ENCODE results near the gene CFAP298.
A peak's percentile ranks its signal among the peaks of the same experiment; 100 is the strongest.
"Not testable (repeated sequence)": the region's sequence is repeated elsewhere in the genome, so short reads cannot be mapped to it uniquely, and the experiment has no call there.

CFAP298 gene, protein sequence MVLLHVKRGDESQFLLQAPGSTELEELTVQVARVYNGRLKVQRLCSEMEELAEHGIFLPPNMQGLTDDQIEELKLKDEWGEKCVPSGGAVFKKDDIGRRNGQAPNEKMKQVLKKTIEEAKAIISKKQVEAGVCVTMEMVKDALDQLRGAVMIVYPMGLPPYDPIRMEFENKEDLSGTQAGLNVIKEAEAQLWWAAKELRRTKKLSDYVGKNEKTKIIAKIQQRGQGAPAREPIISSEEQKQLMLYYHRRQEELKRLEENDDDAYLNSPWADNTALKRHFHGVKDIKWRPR

DNA sequence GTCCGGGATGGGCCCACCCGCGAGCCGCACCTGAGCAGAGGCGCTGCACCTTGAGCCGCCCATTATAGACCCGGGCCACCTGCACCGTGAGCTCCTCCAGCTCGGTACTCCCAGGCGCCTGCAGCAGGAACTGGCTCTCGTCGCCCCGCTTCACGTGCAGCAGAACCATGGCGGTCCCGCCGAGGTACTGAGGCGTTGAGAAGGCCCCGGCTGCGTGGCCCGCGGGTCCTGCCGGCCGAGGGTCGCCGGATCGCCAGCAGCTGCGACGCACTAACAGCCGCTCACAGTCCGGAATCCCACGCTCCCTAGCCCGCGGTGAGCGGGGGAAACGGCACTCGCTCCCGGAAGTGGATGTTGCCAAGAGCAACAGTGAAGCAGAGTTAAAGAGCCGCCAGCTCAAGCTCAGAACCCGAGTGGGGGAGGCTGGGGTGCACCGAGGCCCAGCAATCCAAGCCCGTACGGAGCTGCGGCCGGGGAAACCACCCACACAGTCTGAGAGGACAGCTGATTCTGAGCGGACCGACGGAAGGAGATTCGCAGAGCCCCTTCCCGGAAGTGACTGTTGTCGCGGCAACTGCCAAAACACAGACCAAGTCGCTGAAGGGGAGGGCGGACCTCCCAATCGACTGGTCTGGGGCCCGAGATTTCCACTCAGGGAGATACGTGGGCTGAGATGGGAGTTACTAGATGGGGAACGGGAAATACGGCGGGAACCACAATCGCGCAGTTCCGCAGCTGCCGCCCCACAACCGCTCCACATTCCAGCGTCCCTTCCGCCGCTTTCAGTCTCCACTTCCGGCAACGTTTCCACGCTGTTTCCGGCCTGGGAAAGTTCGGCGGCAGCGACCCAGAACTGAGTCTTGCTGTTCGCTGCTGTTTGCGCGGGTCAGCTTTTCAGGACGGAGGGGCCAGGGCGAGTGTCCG, at the start of gene CFAP298:
TSS of gene CFAP298 (minus strand) at position 303 of the 924 bp plus-strand sequence. CDS start at position 169, 134 bp downstream.
- peak; percentile 88 for DNase-seq (ENCODE audit: low spot score)

DNA sequence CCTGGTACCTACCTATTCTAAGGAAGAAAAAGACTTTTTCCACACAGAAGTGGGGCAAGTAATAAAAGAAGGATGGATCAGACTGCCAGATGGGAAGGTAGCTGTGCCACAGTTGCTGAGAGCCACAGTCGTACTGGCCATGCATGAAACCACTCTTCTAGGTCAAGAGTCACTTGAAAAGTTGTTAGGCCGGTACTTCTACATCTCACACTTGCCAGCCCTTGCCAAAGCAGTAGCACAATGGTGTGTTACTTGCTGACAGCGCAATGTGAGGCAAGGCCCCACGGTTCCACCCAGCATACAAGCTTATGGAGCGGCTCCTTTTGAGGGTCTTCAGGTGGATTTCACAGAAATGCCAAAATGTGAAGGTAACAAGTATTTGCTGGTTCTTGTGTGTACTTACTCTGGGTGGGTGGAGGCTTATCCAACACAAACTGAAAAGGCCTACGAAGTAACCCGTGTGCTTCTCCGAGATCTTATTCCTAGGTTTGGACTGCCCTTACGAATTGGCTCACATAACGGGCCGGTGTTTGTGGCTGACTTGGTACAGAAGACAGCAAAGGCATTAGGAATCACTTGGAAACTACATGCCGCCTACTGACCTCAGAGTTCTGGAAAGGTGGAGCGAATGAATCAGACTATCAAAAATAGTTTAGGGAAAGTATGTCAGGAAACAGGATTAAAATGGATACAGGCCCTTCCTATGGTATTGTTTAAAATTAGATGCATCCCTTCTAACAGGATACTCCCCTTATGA, 49.0 kb upstream of the CFAP298 start:
- not testable (repeated sequence) for DNase-seq (ENCODE audit: low spot score)

DNA sequence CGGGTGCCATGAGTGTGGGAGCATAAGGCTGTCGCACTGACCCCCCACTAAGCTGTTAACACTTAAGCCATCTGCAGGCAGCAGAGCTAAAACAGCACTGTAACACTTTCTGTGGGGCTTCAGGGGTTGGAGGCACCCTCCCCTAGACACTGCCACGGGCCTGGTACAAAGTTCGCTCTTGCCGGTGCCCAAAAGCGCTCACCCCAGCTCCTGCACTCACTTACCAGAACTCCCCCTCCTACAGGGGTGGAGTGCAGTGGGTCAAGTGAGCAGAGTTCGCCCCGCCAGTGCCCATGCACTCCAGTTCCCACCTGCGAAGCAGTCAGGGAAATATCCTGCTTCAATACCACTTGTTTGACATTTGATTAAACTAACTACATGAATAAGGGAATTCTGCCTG, 46.3 kb upstream of the CFAP298 start:
- DNase-seq (ENCODE audit: low spot score), result no peak

DNA sequence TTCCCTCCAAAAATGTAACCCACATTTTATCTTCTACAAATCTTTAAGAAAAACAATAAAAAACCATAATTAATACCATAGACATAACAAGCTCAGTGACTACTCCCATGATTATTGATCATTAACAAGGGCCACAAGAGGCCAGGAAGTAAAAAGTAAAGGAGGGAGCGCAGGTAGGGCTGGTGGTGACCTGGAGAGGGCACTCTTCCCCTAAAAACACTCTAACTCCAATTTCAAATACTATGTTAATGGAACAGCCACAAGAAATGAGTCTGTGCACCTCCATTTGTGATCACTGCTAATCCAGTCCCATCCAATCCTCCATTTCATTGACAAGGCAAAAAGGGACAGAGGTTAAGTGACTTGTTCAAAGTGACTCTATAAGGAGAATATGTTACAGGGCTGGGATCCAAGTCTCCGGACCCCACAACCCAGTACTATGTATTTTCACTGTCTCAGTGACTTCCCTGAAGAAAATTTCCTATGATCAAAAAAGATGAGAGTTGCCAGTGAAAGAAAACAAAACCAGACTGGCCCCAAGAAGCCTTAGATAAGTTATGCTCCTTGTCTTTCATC, 41.2 kb upstream of the CFAP298 start:
- DNase-seq (ENCODE audit: low spot score), result peak; percentile 18

DNA sequence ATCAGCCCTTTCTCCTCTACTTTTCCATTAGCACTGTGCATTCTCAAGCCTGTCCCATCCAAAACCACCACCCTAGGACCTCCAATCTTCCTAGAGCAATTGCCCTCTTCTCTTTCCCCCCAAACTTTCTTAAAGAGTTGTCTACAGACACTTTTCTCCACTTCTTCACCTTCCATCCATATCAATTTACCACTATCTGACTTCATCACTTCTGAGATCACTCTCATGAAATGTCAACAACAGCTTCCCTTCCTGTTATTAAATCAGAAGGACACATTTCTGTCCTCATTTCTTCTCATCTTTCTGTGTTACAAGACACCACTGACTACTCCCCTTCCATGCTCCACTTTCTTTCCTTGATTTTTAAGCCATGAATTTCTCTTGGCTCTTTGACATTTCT, 36.0 kb upstream of the CFAP298 start:
- no peak for DNase-seq (ENCODE audit: low spot score)

DNA sequence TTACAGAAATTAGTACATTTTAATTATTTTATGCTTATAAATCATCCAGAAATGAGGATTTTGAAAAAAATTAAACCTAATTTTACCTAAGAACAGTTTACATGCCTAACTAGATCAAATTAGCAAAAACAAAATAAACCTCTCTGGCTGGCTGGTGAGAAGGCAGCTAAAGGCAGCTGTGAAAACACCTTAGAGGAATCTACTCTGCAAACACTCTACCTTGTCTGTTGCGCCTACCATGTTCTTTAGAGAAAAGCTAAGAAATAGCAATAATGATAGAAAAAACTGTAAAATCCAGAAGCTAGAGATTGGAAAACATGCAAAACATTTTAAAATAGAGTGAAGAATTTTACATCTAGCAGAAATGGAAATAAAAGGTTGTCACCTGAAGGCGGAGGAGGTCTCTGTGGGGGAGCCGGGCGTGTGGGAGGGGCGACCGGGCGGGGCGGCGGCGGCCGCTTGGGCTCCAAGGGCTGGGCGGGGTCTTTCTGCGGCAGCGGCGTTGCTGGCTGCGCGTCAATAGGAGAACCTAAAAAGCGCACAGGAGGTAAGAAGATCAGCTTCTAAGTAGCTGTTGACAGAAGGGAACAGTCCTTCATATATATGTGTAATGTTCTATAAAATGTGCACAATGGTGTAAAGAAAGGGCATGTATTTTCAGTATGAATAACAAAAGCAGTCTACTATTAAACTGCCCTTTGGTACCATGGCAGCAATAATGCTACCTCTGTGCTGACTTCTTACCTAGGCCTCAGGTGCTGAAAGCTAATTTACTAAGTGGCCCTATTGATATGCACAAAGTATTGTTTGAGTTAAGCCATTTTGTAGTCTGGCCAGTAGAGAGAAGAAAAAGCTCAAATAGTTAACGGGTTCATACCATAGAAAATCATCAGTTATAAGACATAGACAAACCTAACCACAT, 33.3 kb upstream of the CFAP298 start:
- no peak for DNase-seq (ENCODE audit: low spot score)

DNA sequence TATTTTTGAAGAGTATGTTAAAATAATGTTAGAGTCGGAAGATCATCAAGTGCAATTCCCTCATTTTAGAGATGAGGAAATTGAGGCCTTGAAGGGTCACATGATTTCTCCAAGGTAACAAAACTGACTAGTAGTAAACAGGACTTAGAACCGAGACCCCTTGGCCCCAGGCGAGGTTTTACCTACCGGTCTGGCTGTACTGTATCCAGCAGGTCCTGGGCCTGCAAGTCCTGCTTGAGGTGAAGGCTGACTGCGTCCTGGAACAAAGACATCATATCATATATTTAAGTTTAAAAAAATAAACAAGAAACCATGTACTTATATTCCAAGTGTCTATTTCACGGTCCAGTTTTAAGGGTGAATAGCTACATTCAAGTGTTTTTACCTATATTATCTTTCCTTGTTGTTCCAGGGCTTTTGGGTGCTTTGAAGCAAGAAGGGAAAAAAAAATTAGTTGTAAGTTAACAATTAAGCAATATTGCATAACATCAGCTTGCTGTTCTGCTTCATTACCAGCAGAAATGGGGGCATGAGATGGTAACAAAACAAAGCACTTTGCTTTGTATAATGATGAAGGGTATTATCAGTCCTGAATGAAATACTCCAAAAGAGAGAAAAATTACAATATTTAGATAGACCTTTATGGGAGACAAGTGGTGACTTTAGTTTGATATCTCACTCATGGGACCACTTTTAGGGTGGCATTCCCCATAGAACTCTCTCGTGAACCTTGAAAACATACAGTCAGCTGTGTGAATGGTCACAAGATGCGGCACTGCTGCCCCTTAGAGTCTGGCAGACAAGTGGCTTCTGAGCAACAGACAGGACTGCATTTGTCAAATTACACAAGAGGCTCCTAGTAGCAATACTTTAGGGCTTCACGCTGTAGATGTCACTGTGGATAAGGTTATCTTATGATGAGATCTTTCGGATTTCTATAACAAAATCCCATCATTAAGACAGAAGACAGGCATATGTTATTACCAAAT, 29.8 kb upstream of the CFAP298 start:
- no peak for DNase-seq (ENCODE audit: low spot score)

DNA sequence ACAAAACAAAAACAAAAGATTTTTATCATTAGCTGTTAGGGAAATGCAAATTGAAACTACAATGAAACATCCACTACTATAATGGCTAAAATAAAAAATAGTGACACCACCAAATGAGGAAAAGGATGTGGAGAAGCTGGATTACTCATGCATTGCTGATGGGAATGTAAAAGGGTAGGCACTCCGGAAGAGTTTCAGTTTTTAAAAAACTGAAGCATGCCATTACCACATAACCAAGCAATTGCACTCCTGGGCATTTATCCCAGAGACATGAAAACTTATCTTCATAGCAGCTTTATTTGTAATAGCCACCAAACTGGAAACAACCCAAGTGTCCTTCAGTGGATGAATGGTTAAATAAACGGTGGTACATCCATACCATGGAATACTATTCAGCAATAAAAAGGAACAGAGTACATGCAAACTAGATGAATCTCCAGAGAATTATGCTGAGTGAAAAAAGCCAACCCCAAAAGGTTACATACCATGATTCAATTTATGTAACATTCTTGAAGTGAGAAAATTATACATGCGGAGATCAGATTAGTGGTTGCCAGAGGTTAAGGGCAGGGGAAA, 14.5 kb upstream of the CFAP298 start:
- no peak for DNase-seq (ENCODE audit: low spot score)

DNA sequence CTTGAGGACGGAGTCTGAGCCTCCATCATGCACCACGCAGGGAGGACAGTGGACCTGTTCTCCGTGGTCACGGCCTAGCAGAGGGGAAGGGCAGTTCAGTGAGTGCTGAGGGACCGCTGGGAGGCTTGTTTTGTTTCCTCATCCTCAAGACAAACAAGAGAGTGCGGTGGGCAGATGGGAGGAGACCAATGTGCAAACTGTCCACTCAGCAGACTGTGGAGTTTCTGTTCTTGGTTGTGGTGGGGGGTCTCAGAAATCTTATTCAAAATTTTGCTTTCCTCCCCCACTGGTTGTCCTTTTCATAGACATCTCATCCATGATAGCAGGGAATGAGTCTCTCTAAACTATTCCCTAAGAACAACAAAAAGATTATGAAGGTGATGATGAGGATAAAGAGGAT, 6.0 kb upstream of the CFAP298 start:
- DNase-seq (ENCODE audit: low spot score), result not testable (repeated sequence)

DNA sequence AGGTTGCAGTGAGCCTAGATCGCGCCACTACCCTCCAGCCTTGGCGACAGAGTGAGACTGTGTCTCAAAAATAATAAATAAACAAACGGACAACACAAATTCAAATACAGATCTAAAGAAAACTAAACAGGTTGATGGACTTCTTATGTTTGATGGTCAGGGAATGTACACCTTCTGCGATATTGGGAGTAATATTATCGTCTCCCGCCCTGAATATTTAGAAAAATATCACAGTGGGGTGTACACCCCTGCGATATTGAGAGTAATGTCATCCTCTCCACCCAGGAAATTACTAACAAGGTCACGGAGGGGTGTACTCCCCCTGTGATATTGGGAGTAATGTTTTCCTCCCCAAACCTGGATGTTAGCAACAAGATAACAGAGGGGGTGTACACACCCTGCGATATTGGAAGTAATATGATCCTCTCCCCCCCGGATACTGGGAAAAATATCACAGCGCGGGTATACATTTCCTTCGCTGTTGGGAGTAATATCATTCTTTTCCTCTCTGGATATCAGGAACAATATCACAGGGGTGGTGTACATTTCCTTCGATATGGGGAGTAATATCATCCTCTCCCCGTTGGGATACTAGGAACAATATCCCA, 1.4 kb upstream of the CFAP298 start:
- no peak for DNase-seq (ENCODE audit: low spot score)

DNA sequence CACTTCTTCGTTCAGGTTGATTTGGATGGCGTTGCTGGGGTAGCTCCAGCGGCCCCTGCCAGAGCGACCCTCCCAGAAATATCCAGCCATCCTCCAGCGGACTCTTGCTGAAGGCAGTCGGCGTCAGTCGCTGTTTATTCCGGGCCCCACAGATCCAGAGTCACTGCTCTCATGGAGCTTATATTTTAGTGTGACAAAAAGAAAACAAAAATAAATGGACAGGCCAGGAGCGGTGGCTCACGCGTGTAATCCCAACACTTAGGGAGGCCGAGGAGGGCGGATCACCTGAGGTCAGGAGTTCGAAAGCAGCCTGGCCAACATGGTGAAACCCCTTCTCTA, 791 bp upstream of the CFAP298 start:
- DNase-seq (ENCODE audit: low spot score), result no peak

DNA sequence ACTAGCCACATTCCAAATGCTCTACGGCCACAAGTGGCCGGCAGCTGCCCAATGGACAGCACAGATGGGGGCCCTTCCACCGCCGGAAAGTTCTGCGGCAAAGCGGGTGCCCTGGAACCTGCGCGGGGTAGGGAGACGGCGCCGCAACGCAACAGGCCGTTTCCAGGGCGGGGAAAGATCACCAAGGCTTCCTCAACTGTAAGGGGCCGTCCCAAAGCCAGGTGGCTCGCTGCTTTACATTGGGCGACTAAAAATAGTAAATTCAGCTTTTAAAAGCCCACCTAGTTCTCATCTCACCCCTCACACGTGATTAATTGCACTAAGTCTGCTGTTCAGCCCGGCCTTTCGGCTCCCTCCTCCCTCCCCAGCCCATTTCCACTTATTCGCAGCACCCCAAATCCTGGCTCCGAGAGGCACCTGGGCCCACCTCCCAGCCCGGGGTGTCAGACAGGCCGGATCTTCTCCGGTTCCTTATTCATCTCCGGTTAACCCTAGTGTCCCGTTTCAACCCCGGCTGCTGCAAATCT, 643 bp downstream of the CFAP298 start:
- DNase-seq (ENCODE audit: low spot score), result peak; percentile 41

DNA sequence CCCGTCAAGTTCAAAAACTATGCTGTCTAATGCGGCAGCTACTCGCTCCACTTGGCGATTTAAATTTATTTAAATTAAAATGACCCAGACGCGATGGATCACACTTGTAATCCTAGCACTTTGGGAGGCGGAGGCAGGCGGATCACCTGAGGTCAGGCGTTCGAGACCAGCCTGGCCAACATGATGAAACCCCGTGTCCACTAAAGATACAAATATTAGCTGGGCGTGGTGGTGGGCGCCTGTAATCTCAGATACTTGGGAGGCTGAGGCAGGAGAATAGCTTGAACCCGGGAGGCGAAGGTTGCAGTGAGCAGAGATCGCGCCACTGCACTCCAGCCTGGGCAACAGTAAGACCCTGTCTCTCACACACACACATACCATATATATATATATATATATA, 1.2 kb downstream of the CFAP298 start:
- not testable (repeated sequence) for DNase-seq (ENCODE audit: low spot score)

DNA sequence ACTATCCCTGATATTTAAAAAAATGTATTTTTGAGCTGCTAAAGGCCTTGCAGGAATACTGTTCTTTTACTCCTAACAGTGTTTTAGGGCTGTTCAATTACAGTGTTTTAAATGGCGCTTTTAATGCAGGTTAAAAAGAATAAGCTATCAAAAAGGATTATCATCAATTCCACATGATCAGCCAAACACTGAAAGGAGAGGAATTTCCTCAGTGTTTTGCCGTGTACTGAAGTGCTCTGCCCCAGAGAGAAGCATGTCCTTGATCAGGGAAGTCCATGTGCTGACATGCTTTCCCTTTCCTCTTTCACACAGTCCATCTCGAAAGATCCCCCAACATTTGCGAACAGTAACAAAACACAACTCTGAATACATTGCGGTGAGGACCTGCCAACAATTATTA, 3.3 kb downstream of the CFAP298 start:
- DNase-seq (ENCODE audit: low spot score), result no peak

DNA sequence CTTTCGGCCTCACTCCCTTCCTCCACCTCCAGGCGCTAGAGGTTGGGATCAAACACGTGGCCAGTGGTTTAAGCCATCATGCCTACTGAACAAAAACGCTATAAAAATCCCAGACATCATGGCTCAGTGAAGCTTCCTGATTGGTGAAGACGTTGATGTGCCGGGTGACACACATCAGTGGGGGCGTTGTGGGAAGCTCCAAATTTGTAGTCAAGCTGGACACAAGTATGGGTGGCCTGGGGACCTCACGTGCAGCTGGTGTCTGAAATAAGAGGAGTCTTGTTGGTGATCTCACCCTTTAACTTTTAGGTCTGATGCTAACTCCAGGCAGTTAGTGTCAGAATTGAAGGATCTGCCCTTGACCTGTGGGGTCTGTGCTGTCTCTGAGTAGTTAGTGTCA, 6.7 kb downstream of the CFAP298 start:
- no peak for DNase-seq (ENCODE audit: low spot score)

DNA sequence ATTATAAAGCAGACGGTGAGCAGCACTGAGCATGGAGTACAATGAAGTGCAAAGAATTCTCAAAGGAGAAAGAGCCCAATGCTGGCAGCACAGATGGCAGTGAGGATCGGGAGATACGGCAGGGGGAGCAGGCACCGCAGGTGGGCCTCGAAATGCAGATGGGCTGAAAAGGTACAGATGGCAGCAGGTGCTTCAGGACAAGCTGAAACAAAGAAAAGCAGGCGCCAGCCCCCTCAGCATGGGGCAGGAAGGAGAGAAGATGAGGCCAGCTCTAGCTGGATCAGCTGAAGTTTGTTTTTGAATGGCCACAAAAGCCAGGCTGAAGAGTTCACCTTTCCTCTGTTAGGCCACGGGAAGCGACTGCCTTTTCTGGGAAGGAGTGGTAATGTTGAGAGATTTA, 7.7 kb downstream of the CFAP298 start:
- DNase-seq (ENCODE audit: low spot score), result no peak

DNA sequence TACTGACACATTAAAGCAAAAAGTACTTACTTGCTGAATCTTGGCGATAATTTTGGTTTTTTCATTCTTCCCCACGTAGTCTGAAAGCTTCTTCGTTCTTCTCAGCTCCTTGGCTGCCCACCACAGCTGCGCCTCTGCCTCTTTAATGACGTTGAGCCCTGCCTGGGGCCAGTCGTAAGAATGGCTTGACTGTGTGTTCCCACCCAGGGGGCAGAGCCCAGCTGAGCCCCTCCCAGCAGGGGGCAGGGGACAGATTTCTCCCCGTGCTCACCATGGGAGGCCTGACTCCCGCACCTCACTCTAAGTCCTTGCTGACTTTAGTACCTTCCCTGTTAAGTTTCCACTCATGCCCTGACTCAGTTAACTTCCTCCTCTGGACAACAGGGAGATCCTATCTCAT, 9.0 kb downstream of the CFAP298 start:
- no peak for DNase-seq (ENCODE audit: low spot score)

DNA sequence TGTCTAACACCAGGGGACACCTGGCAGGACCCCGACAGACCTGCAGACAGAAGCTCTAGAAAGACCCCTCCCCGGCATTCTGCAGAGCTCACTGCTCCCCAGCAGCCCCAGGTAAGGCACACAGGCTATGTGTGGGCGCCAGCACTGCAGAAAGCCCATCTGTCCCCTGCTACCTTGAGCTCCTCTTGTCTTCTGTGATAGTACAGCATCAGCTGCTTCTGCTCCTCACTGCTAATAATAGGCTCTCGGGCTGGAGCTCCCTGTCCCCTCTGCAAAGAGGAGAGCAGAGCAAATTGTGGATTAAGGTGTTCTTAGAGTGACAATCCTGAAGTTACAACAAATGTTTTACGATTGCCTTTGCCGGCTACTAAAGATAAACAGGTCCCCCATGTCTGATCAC, 10.1 kb downstream of the CFAP298 start:
- DNase-seq (ENCODE audit: low spot score), result no peak

DNA sequence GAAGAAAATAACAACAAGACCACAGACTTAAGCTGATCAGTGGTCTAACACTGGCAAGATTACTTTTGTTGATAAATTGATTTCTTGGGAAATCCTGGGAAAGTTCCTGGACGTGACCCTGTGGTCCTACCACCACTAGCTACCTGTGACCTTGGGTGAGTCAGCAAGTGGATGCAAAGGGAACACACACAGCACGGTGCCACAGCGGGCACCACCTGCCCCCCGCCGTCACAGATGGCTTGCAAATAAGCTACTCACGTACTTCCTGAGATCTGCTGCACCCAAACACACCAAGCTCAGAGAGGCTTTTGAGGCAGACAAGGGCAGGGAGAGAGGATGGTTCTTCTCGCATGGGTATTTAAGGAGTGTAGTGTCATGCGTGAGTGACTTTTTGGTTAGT, 12.7 kb downstream of the CFAP298 start:
- no peak for DNase-seq (ENCODE audit: low spot score)
